Thyroid gland (tissue), 4 donors: ENCODE results near the gene PTPRN2.

ENCODE experiments used
- POLR2A ChIP-seq, 2 donors: fragments of 450-650 bp; IDR thresholded peaks; one replicate each; pipeline ENCODE4 v1.6.1; 2017; ENCODE audit warnings: antibody characterized with exemption in 2 of 2, mild to moderate bottlenecking in 2 of 2, moderate library complexity in 1 of 2
- TF ChIP-seq, protein P1 (sequence below), 6 experiments: fragments of 200-600 bp in 3 of 6; fragments of 450-650 bp in 3 of 6; sonication (generic) in 3 of 6; IDR thresholded peaks; one replicate each; pipeline ENCODE4 v1.5.1; 2016 to 2019; ENCODE audit warnings: antibody characterized with exemption in 6 of 6, mild to moderate bottlenecking in 2 of 6, inconsistent platforms in 1 of 6, moderate library complexity in 1 of 6

DNA sequence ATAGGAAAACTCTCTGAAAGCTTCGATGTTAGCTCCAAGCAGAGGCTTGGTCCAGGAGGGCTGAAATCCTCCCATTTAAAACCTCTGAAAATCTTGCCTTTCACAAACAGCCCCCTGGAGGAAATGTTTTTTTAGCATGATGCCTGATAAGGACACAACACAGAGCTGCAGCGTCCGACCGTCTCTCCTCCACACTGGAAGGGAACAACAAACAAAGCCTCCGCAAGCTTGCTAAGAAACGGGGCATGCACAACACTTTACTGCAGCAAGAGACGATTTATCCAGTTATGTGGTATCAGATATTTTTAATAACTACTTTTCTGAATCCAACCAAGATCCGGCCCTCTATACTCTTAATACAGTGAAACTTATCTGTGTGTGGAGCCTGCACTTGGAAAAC is 182.3 kb downstream of the PTPRN2 start:
- TF ChIP-seq, protein P1, sequence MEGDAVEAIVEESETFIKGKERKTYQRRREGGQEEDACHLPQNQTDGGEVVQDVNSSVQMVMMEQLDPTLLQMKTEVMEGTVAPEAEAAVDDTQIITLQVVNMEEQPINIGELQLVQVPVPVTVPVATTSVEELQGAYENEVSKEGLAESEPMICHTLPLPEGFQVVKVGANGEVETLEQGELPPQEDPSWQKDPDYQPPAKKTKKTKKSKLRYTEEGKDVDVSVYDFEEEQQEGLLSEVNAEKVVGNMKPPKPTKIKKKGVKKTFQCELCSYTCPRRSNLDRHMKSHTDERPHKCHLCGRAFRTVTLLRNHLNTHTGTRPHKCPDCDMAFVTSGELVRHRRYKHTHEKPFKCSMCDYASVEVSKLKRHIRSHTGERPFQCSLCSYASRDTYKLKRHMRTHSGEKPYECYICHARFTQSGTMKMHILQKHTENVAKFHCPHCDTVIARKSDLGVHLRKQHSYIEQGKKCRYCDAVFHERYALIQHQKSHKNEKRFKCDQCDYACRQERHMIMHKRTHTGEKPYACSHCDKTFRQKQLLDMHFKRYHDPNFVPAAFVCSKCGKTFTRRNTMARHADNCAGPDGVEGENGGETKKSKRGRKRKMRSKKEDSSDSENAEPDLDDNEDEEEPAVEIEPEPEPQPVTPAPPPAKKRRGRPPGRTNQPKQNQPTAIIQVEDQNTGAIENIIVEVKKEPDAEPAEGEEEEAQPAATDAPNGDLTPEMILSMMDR (IDR thresholded peaks at IDR 0.05): no peak
- no peak for TF ChIP-seq POLR2A (IDR thresholded peaks at IDR 0.05)
